Stimulated activated naive CD8-positive, alpha-beta T cell treated with anti-CD3 and anti-CD28 coated beads, Interleukin-15, Interleukin-2, amounts not matched to agents 100 ng/mL and 50 ng/mL, for 24 hours (primary cell): ENCODE data around the gene RFX2.
"Not testable (repeated sequence)": the region's sequence is repeated elsewhere in the genome, so short reads cannot be mapped to it uniquely, and the experiment has no call there.

Experiments
- H3K27ac Mint-ChIP-seq: one replicate; pipeline ENCODE4 v1.8.0; 2021; ENCODE audit warnings: mild to moderate bottlenecking, mixed read lengths
- H3K27me3 Mint-ChIP-seq: one replicate; pipeline ENCODE4 v1.8.0; 2021; ENCODE audit warnings: mixed read lengths
- H3K36me3 Mint-ChIP-seq: one replicate; pipeline ENCODE4 v1.8.0; 2021; ENCODE audit warnings: low read depth, mixed read lengths
- H3K4me1 Mint-ChIP-seq: one replicate; pipeline ENCODE4 v1.8.0; 2021; ENCODE audit warnings: low read depth, mixed read lengths
- H3K4me3 Mint-ChIP-seq: one replicate; pipeline ENCODE4 v1.8.0; 2021; ENCODE audit warnings: mild to moderate bottlenecking, mixed read lengths
- H3K9me3 Mint-ChIP-seq: one replicate; pipeline ENCODE4 v1.8.0; 2021; ENCODE audit warnings: mixed read lengths

Gene RFX2

GRCh38 chr19:6073858-6074708 lies 36.2 kb downstream of the RFX2 start:
- H3K4me3 Mint-ChIP-seq, result no peak overlapping the region
- no peaks in the 10 kb centered on the region for H3K27me3 Mint-ChIP-seq
- peaks cover 4% of the 10 kb centered on the region for H3K36me3 Mint-ChIP-seq
- H3K27ac Mint-ChIP-seq, result no peak overlapping the region
- no peaks in the 10 kb centered on the region for H3K9me3 Mint-ChIP-seq
- peaks cover 4% of the 10 kb centered on the region for H3K4me1 Mint-ChIP-seq

GRCh38 chr19:6073233-6073632 lies 37.1 kb downstream of the RFX2 start:
- not testable (repeated sequence) for H3K4me3 Mint-ChIP-seq, H3K27me3 Mint-ChIP-seq, H3K27ac Mint-ChIP-seq, H3K36me3 Mint-ChIP-seq, H3K9me3 Mint-ChIP-seq, H3K4me1 Mint-ChIP-seq

GRCh38 chr19:6071875-6072274 lies 38.4 kb downstream of the RFX2 start:
- no peak overlapping the region for H3K27ac Mint-ChIP-seq
- H3K4me3 Mint-ChIP-seq, result no peak overlapping the region
- peaks cover 13% of the 10 kb centered on the region for H3K4me1 Mint-ChIP-seq
- H3K36me3 Mint-ChIP-seq, result peaks cover 4% of the 10 kb centered on the region
- H3K27me3 Mint-ChIP-seq, result no peaks in the 10 kb centered on the region
- H3K9me3 Mint-ChIP-seq, result no peaks in the 10 kb centered on the region

- Mint-ChIP-seq H3K4me3 (no peak overlapping the region), H3K9me3 (no peaks in the 10 kb centered on the region), H3K4me1 (peaks cover 23% of the 10 kb centered on the region), H3K36me3 (peaks cover 4% of the 10 kb centered on the region), H3K27ac (no peak overlapping the region), H3K27me3 (no peaks in the 10 kb centered on the region)
Measured at GRCh38 chr19:6070720-6071485, 39.4 kb downstream of the RFX2 start.

- Mint-ChIP-seq H3K9me3 (no peaks in the 10 kb centered on the region), H3K36me3 (peaks cover 4% of the 10 kb centered on the region), H3K4me3 (no peak overlapping the region), H3K4me1 (peaks cover 29% of the 10 kb centered on the region), H3K27ac (no peak overlapping the region), H3K27me3 (no peaks in the 10 kb centered on the region)
Measured at GRCh38 chr19:6070207-6070681, 40.1 kb downstream of the RFX2 start.

GRCh38 chr19:6069268-6069791 lies 41.0 kb downstream of the RFX2 start:
- peaks cover 38% of the 10 kb centered on the region for H3K4me1 Mint-ChIP-seq
- H3K4me3 Mint-ChIP-seq, result no peak overlapping the region
- H3K36me3 Mint-ChIP-seq, result peaks cover 4% of the 10 kb centered on the region
- no peaks in the 10 kb centered on the region for H3K27me3 Mint-ChIP-seq
- H3K27ac Mint-ChIP-seq, result peak overlapping the region; percentile 86
- H3K9me3 Mint-ChIP-seq, result no peaks in the 10 kb centered on the region

GRCh38 chr19:6068711-6069110 lies 41.6 kb downstream of the RFX2 start:
- H3K9me3 Mint-ChIP-seq, result no peaks in the 10 kb centered on the region
- H3K4me3 Mint-ChIP-seq, result no peak overlapping the region
- no peaks in the 10 kb centered on the region for H3K27me3 Mint-ChIP-seq
- no peak overlapping the region for H3K27ac Mint-ChIP-seq
- peaks cover 44% of the 10 kb centered on the region for H3K4me1 Mint-ChIP-seq
- H3K36me3 Mint-ChIP-seq, result peaks cover 4% of the 10 kb centered on the region

- Mint-ChIP-seq H3K9me3 (no peaks in the 10 kb centered on the region), H3K4me1 (peaks cover 48% of the 10 kb centered on the region), H3K27me3 (no peaks in the 10 kb centered on the region), H3K36me3 (peaks cover 4% of the 10 kb centered on the region), H3K27ac (no peak overlapping the region), H3K4me3 (no peak overlapping the region)
Measured at GRCh38 chr19:6067975-6068374, 42.3 kb downstream of the RFX2 start.

- Mint-ChIP-seq H3K9me3 (no peaks in the 10 kb centered on the region), H3K27ac (peak overlapping the region; percentile 82), H3K4me1 (peaks cover 58% of the 10 kb centered on the region), H3K36me3 (peaks cover 4% of the 10 kb centered on the region), H3K4me3 (peak overlapping the region; percentile 4), H3K27me3 (no peaks in the 10 kb centered on the region)
Measured at GRCh38 chr19:6066661-6067646, 43.3 kb downstream of the RFX2 start.

- Mint-ChIP-seq H3K4me1 (peaks cover 69% of the 10 kb centered on the region), H3K27me3 (no peaks in the 10 kb centered on the region), H3K36me3 (peaks cover 4% of the 10 kb centered on the region), H3K27ac (peak overlapping the region; percentile 82), H3K4me3 (peak overlapping the region; percentile 59), H3K9me3 (no peaks in the 10 kb centered on the region)
Measured at GRCh38 chr19:6065685-6066374, 44.5 kb downstream of the RFX2 start.

GRCh38 chr19:6064336-6065073 lies 45.8 kb downstream of the RFX2 start:
- Mint-ChIP-seq H3K27ac (no peak overlapping the region), H3K4me1 (peaks cover 80% of the 10 kb centered on the region), H3K36me3 (peaks cover under 1% of the 10 kb centered on the region), H3K9me3 (no peaks in the 10 kb centered on the region), H3K4me3 (peak overlapping the region; percentile 11), H3K27me3 (no peaks in the 10 kb centered on the region)

- peaks cover 80% of the 10 kb centered on the region for H3K4me1 Mint-ChIP-seq
- H3K27me3 Mint-ChIP-seq, result no peaks in the 10 kb centered on the region
- no peaks in the 10 kb centered on the region for H3K9me3 Mint-ChIP-seq
- H3K27ac Mint-ChIP-seq, result peak overlapping the region; percentile 56
- H3K4me3 Mint-ChIP-seq, result peak overlapping the region; percentile 11
- H3K36me3 Mint-ChIP-seq, result no peaks in the 10 kb centered on the region
Measured at GRCh38 chr19:6063576-6064335, 46.5 kb downstream of the RFX2 start.
